Measurements from ENCODE around the gene USP48. TPM values are rescaled to one million over a fixed set of nuclear protein-coding genes. Genes with fewer than 3 reads are reported as not detected.

USP48 gene
- total RNA-seq, 2 experiments from 2014 or later = 73.3 to 76.0 TPM

DNA sequence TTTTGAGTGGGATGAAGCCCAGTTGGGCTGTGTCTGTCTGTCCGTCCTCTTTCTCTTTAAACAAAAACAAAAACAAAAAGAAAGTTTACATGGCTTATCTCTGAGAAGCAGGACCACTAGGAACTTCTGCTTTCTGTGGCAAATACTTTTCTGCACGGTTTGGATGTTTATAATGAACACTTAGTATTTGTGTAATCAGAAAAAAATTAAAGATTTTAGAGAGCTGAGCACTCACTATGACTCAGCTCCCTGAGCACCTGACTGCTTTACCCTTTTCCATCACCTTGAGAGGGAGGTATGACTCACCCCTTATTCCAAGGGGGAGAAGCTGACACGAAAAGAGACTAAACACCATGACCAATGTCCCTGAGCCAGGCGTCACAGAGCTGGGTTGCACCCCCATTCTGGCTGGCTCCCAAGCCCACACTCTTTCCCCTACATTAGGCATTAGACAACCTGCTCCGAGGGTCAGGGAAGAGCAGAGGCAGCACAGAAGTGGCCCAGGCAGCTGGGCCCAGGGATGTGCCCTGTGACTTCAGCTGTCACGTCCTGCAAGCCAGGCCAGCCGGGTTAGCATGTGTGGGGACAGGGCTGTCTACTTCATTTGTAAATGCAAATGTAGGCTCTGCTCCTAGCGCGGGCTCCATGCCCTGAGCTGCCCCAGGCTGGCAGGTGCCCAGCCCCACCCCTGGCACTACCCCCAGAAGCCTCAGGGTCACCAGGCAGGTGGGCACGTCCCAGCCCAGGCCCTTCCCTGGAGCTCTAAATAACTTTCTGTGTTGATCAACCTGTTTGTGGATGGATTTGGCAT lies 144.2 kb downstream of the USP48 start:
- CTCF ChIA-PET = no interaction called here
- TF ChIP-seq, protein P1, sequence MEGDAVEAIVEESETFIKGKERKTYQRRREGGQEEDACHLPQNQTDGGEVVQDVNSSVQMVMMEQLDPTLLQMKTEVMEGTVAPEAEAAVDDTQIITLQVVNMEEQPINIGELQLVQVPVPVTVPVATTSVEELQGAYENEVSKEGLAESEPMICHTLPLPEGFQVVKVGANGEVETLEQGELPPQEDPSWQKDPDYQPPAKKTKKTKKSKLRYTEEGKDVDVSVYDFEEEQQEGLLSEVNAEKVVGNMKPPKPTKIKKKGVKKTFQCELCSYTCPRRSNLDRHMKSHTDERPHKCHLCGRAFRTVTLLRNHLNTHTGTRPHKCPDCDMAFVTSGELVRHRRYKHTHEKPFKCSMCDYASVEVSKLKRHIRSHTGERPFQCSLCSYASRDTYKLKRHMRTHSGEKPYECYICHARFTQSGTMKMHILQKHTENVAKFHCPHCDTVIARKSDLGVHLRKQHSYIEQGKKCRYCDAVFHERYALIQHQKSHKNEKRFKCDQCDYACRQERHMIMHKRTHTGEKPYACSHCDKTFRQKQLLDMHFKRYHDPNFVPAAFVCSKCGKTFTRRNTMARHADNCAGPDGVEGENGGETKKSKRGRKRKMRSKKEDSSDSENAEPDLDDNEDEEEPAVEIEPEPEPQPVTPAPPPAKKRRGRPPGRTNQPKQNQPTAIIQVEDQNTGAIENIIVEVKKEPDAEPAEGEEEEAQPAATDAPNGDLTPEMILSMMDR (IDR thresholded peaks at IDR 0.05) = no peak

DNA sequence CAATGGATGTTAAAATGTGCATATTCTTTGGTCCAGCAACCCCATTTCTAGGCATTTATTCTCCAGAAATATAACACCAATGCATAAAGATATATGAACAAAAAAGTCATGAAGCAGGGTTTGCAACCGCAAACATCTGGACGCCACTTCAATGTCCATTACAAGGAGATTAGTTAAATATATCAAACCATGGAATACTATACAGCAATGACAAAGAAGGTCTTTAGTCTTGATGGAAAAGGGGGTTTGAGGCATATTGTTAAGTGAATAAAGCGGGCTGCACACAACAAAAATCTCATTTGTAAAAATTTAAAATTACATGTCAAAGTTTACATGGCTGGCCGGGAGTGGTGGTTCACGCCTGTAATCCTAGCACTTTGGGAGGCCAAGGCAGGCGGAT lies 145.4 kb downstream of the USP48 start:
- H3K27me3 ChIP-seq (ENCODE audit: control insufficient read depth in 1 of 2, insufficient read depth in 2 of 2, low read length in 2 of 2) = peaks cover 0 to 4% of the 10 kb centered on the region in 2 experiments
- ChIA-PET POLR2A (no interaction called here), CTCF (no interaction called here)
- DNase-seq = no peak
- H3K27ac ChIP-seq (ENCODE audit: low read depth in 1 of 2, low read length in 2 of 2) = no peak overlapping the region
- Mint-ChIP-seq H3K9me3 (no peaks in the 10 kb centered on the region), H3K27me3 (peaks cover 8% of the 10 kb centered on the region), H3K4me3 (no peak overlapping the region), H3K4me1 (ENCODE audit: low read depth) (no peaks in the 10 kb centered on the region), H3K27ac (no peak overlapping the region), H3K36me3 (ENCODE audit: low read depth) (no peaks in the 10 kb centered on the region)
- TF ChIP-seq, protein P1 (IDR thresholded peaks at IDR 0.05) = no peak
- H3K4me1 ChIP-seq (ENCODE audit: insufficient read depth, low read length) = no peaks in the 10 kb centered on the region
- intact Hi-C loops (cut with DNase I, micrococcal nuclease) = no loop called here
- no peak overlapping the region for H3K4me3 ChIP-seq (ENCODE audit: low read length)
- ATAC-seq (ENCODE audit: poor library complexity) = no peak
- H3K9me3 ChIP-seq (ENCODE audit: control insufficient read depth in 1 of 2, insufficient read depth in 1 of 2, low read length in 2 of 2) = peaks cover 0 to 4% of the 10 kb centered on the region in 2 experiments
- no peaks in the 10 kb centered on the region for H3K36me3 ChIP-seq (ENCODE audit: insufficient read depth, low read length)

More for the DNA sequence above, 144.2 kb downstream of the USP48 start:
- Histone ChIP-seq H3K4me1 (ENCODE audit: insufficient read depth, low read length) (no peaks in the 10 kb centered on the region), H3K27me3 (ENCODE audit: control insufficient read depth in 1 of 2, insufficient read depth in 2 of 2, low read length in 2 of 2) (peaks cover 0 to 4% of the 10 kb centered on the region in 2 experiments), H3K36me3 (ENCODE audit: insufficient read depth, low read length) (no peaks in the 10 kb centered on the region), H3K4me3 (ENCODE audit: low read length) (no peak overlapping the region), H3K27ac (ENCODE audit: low read depth in 1 of 2, low read length in 2 of 2) (no peak overlapping the region), H3K9me3 (ENCODE audit: control insufficient read depth in 1 of 2, insufficient read depth in 1 of 2, low read length in 2 of 2) (peaks cover 0 to 4% of the 10 kb centered on the region in 2 experiments)
- Mint-ChIP-seq H3K4me1 (ENCODE audit: low read depth) (no peaks in the 10 kb centered on the region), H3K9me3 (no peaks in the 10 kb centered on the region), H3K27ac (no peak overlapping the region), H3K36me3 (ENCODE audit: low read depth) (no peaks in the 10 kb centered on the region), H3K4me3 (no peak overlapping the region), H3K27me3 (peaks cover 16% of the 10 kb centered on the region)
- POLR2A ChIA-PET = no interaction called here
- intact Hi-C loops (cut with DNase I, micrococcal nuclease) = no loop called here
- no peak for DNase-seq
- ATAC-seq (ENCODE audit: poor library complexity) = no peak

DNA sequence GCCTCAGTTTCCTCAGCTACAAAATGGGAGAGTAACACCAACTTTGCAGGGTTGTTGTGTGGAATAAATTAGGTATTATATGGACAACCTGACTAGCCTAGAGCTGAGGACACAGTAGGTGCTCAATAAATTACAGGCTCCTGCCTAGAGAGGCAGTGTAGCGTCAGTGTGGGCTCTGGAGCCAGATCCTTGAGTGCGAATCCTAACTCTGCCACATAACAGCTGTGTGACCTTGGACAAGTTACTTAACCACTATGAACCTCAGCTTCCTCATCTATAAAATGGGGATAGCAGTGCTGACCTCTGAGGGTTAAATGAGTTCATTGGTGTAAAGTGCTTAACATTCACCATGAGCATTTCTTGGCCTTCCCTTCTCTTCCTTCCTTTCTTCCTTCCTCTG lies 146.9 kb downstream of the USP48 start:
- DNase-seq (no peak), ATAC-seq (ENCODE audit: poor library complexity) (no peak)
- H3K4me1 Mint-ChIP-seq (ENCODE audit: low read depth) = no peaks in the 10 kb centered on the region
- TF ChIP-seq, protein P1 (IDR thresholded peaks at IDR 0.05) = no peak
- no peak overlapping the region for H3K4me3 ChIP-seq (ENCODE audit: low read length)
- H3K36me3 ChIP-seq (ENCODE audit: insufficient read depth, low read length) = no peaks in the 10 kb centered on the region
- peaks cover 7% of the 10 kb centered on the region for H3K27me3 Mint-ChIP-seq
- ChIA-PET CTCF (interaction anchor here (0.6 kb wide), 1 partner anchor 204 kb away, joined by 4 read pairs; no protein-coding TSS in a partner anchor), POLR2A (no interaction called here)
- no peak overlapping the region for H3K4me3 Mint-ChIP-seq
- no peaks in the 10 kb centered on the region for H3K36me3 Mint-ChIP-seq (ENCODE audit: low read depth)
- H3K9me3 Mint-ChIP-seq = no peaks in the 10 kb centered on the region
- H3K27me3 ChIP-seq (ENCODE audit: control insufficient read depth in 1 of 2, insufficient read depth in 2 of 2, low read length in 2 of 2) = peaks cover 0 to 2% of the 10 kb centered on the region in 2 experiments
- H3K27ac Mint-ChIP-seq = no peak overlapping the region
- peaks cover 0 to 4% of the 10 kb centered on the region in 2 experiments for H3K9me3 ChIP-seq (ENCODE audit: control insufficient read depth in 1 of 2, insufficient read depth in 1 of 2, low read length in 2 of 2)
- intact Hi-C loops (cut with DNase I, micrococcal nuclease) = no loop called here
- H3K27ac ChIP-seq (ENCODE audit: low read depth in 1 of 2, low read length in 2 of 2) = no peak overlapping the region
- H3K4me1 ChIP-seq (ENCODE audit: insufficient read depth, low read length) = no peaks in the 10 kb centered on the region

Data from CD4-positive, alpha-beta T cell (primary cell).